K562 (cell line): ENCODE results near the gene B9D2. TPM values are rescaled to one million over a fixed set of nuclear protein-coding genes. Genes with fewer than 3 reads are reported as not detected.

Source experiments
- ATAC-seq: fragments of 200-7000 bp; cut with Tn5 transposase; 3 replicates; pipeline ENCODE4 v1.9.1; 2020; ENCODE audit warnings: moderate library complexity
- BruUV-seq: library from RNA; stranded (reverse); fragments of 400-500 nt; replicated peaks from 2 replicates; lab custom pipeline; 2021; lab: Mats Ljungman, UMichigan
- CTCF ChIA-PET: fragments of 300-600 bp; formaldehyde crosslinking; extraction: SDS; loops from one replicate; lab custom pipeline; 2021; ENCODE audit warnings: low intra/inter-chr PET ratio; lab: Yijun Ruan, JAX
- POLR2A ChIA-PET: fragments of 300-600, 350-650 bp; sonication (Branson Sonifier 250); formaldehyde crosslinking; extraction: SDS; loops from one replicate; lab custom pipeline; 2021; ENCODE audit warnings: antibody characterized with exemption, inconsistent platforms; lab: Yijun Ruan, JAX
- DNase-seq, 4 experiments: peaks; one replicate each; pipeline versions ENCODE4 v3.0.0 to v3.0.0-alpha.2; 2011 to 2018; ENCODE audit warnings: low spot score in 3 of 4, mixed read lengths in 3 of 4; ENCODE audit errors: extremely low read depth in 1 of 4
- FAIRE-seq: peaks from 2 replicates; lab custom pipeline; 2011; peaks lifted over from hg19 to GRCh38; lab: Jason Lieb, UNC
- H2AFZ ChIP-seq: 2 replicates; pipeline ENCODE4 v1.6.0; 2011; ENCODE audit warnings: low read depth, low read length, control low read depth, inconsistent platforms
- H3K27ac ChIP-seq: fragments of 200-600 bp; 3 replicates; pipeline ENCODE4 v1.8.0; 2011; ENCODE audit warnings: low read depth, mild to moderate bottlenecking, control low read depth, inconsistent platforms, low read length, moderate library complexity, mixed read lengths; ENCODE audit errors: extremely low read depth
- H3K27me3 ChIP-seq, 2 experiments: fragments of 300-600 bp in 1 of 2; 2 replicates in 1 of 2; 3 replicates in 1 of 2; pipeline versions ENCODE4 v1.6.0 to v1.8.0; 2011; ENCODE audit warnings: inconsistent platforms in 2 of 2, low read length in 2 of 2, mild to moderate bottlenecking in 1 of 2, mixed read lengths in 1 of 2, moderate library complexity in 1 of 2; ENCODE audit not compliant: control insufficient read depth in 2 of 2, insufficient read depth in 2 of 2
- H3K36me3 ChIP-seq: fragments of 300-600 bp; 3 replicates; pipeline ENCODE4 v1.8.0; 2011; ENCODE audit warnings: mild to moderate bottlenecking, low read length, inconsistent platforms; ENCODE audit not compliant: control insufficient read depth, insufficient read depth
- H3K4me1 ChIP-seq, 2 experiments: fragments of 200-600 bp in 1 of 2; replicated peaks in 1 of 2; 2 replicates in 1 of 2; 3 replicates in 1 of 2; pipeline versions ENCODE4 v1.5.1 to v1.8.0; 2011; ENCODE audit warnings: inconsistent platforms in 2 of 2, low read length in 2 of 2, mild to moderate bottlenecking in 1 of 2, mixed read lengths in 1 of 2, moderate library complexity in 1 of 2; ENCODE audit not compliant: control insufficient read depth in 2 of 2, insufficient read depth in 2 of 2
- H3K4me2 ChIP-seq: 2 replicates; pipeline ENCODE4 v1.6.1; 2011; ENCODE audit warnings: low read length, control low read depth, inconsistent platforms, mixed read lengths; ENCODE audit not compliant: insufficient read depth
- H3K4me3 ChIP-seq: fragments of 200-600 bp; sonication (generic), shearing (Covaris generic); 2 replicates; pipeline ENCODE4 v1.5.1; 2016; ENCODE audit warnings: control low read depth, inconsistent platforms
- H3K79me2 ChIP-seq: fragments of 200-600 bp; 3 replicates; pipeline ENCODE4 v1.8.0; 2011; ENCODE audit warnings: low read length, inconsistent platforms; ENCODE audit not compliant: control insufficient read depth, insufficient read depth
- H3K9ac ChIP-seq, 2 experiments: 2 replicates each; pipeline versions ENCODE4 v1.6.0 to v1.6.1; 2011; ENCODE audit warnings: low read depth in 2 of 2, low read length in 2 of 2, control low read depth in 1 of 2, inconsistent platforms in 1 of 2, mild to moderate bottlenecking in 1 of 2, mixed read lengths in 1 of 2; ENCODE audit not compliant: insufficient read depth in 1 of 2
- H3K9me1 ChIP-seq: one replicate; pipeline ENCODE4 v1.6.0; 2011; ENCODE audit warnings: inconsistent platforms, mild to moderate bottlenecking, low read length, moderate library complexity; ENCODE audit not compliant: control insufficient read depth, insufficient read depth
- H3K9me3 ChIP-seq: replicated peaks from 2 replicates; pipeline ENCODE4 v1.5.1; 2011; ENCODE audit warnings: low read depth, low read length, inconsistent platforms; ENCODE audit not compliant: control insufficient read depth, insufficient read depth
- H4K20me1 ChIP-seq: replicated peaks from 2 replicates; pipeline ENCODE4 v1.6.1; 2011; ENCODE audit warnings: low read length, inconsistent platforms, mixed read lengths; ENCODE audit not compliant: control insufficient read depth, insufficient read depth
- EGR1 ChIP-seq: fragments of 450-650 bp; conservative IDR thresholded peaks from 2 replicates; pipeline ENCODE4 v1.6.1; 2017; ENCODE audit warnings: mild to moderate bottlenecking
- ELF1 ChIP-seq: fragments of 200-800 bp; sonication (Bioruptor generic); IDR thresholded peaks from 2 replicates; pipeline ENCODE4 v1.6.1; 2016; ENCODE audit warnings: missing genetic modification characterization, missing compliant biosample characterization
- ESRRA ChIP-seq: fragments of 450-650 bp; IDR thresholded peaks from 2 replicates; pipeline ENCODE4 v1.6.1; 2014; ENCODE audit warnings: low read depth, mild to moderate bottlenecking, moderate library complexity, borderline replicate concordance
- ETV1 ChIP-seq: fragments of 450-650 bp; conservative IDR thresholded peaks from 2 replicates; pipeline ENCODE4 v1.6.1; 2016; ENCODE audit warnings: missing genetic modification characterization, control low read depth, low read depth, missing compliant biosample characterization
- ETV6 ChIP-seq, 3 experiments: fragments of 150-350 bp in 1 of 3; sonication (generic) in 1 of 3; formaldehyde crosslinking in 1 of 3; IDR thresholded peaks; 2 replicates each; pipeline versions ENCODE4 v1.6.1 to v1.8.0; 2014 to 2022; ENCODE audit warnings: borderline replicate concordance in 2 of 3, low read depth in 2 of 3, antibody characterized with exemption in 1 of 3, low read length in 1 of 3, mild to moderate bottlenecking in 1 of 3, missing genetic modification reagents in 1 of 3
- FOSL1 ChIP-seq: fragments of 200-800 bp; sonication (Bioruptor generic); conservative IDR thresholded peaks from 2 replicates; pipeline ENCODE4 v1.6.1; 2016; ENCODE audit warnings: missing genetic modification characterization, missing compliant biosample characterization
- FOXP4 ChIP-seq: sonication (generic); formaldehyde crosslinking; IDR thresholded peaks from 2 replicates; pipeline ENCODE4 v1.8.0; 2022; ENCODE audit warnings: mild to moderate bottlenecking, missing genetic modification reagents, borderline replicate concordance
- NFRKB ChIP-seq: fragments of 450-650 bp; IDR thresholded peaks from 2 replicates; pipeline ENCODE4 v1.6.1; 2016; ENCODE audit warnings: low read depth
- NUFIP1 ChIP-seq: fragments of 450-650 bp; IDR thresholded peaks from 2 replicates; pipeline ENCODE4 v1.6.1; 2018; ENCODE audit not compliant: partially characterized antibody
- PURB ChIP-seq: sonication (generic); formaldehyde crosslinking; IDR thresholded peaks from 2 replicates; pipeline ENCODE4 v1.9.0; 2021; ENCODE audit warnings: low read depth, mild to moderate bottlenecking, missing genetic modification reagents
- RBM14 ChIP-seq: fragments of 200-400 bp; formaldehyde crosslinking; IDR thresholded peaks from 2 replicates; pipeline ENCODE4 v1.6.1; 2018; ENCODE audit warnings: low read depth, mild to moderate bottlenecking, low read length, moderate library complexity, borderline replicate concordance; ENCODE audit not compliant: insufficient read depth
- SRSF7 ChIP-seq: fragments of 200-400 bp; formaldehyde crosslinking; optimal IDR thresholded peaks from 2 replicates; pipeline ENCODE3; 2017; ENCODE audit warnings: mild to moderate bottlenecking, low read depth, low read length
- SUPT5H ChIP-seq: fragments of 450-650 bp; IDR thresholded peaks from 2 replicates; pipeline ENCODE4 v1.6.1; 2016
- TAL1 ChIP-seq: fragments of 450-650 bp; IDR thresholded peaks from 2 replicates; pipeline ENCODE4 v1.6.1; 2016; ENCODE audit warnings: mild to moderate bottlenecking
- TBL1XR1 ChIP-seq, 2 experiments: IDR thresholded peaks; 2 replicates each; pipeline ENCODE4 v1.6.1; 2012; ENCODE audit warnings: improper control_type of control experiment in 2 of 2, low read length in 2 of 2, mild to moderate bottlenecking in 1 of 2
- TEAD2 ChIP-seq: fragments of 450-650 bp; IDR thresholded peaks from 2 replicates; pipeline ENCODE4 v1.6.1; 2016; ENCODE audit warnings: missing genetic modification characterization, control low read depth, missing compliant biosample characterization
- XRCC3 ChIP-seq: fragments of 450-650 bp; IDR thresholded peaks from 2 replicates; pipeline ENCODE4 v1.6.1; 2017; ENCODE audit warnings: mild to moderate bottlenecking, moderate library complexity
- ZNF311 ChIP-seq: fragments of 250-450 bp; sonication (Bioruptor Pico); IDR thresholded peaks from 2 replicates; pipeline ENCODE4 v1.4.0; 2020; ENCODE audit warnings: mild to moderate bottlenecking, moderate library complexity
- ZNF511 ChIP-seq: sonication (generic); formaldehyde crosslinking; IDR thresholded peaks from 2 replicates; pipeline ENCODE4 v1.8.0; 2022; ENCODE audit warnings: mild to moderate bottlenecking, missing genetic modification reagents
- WGBS: fragments of 100-300 bp; shearing (Covaris generic); methylation state at CpG from one replicate; pipeline ENCODE4 v1.1.6; 2016; ENCODE audit warnings: low coverage, mixed read lengths; ENCODE audit not compliant: insufficient coverage; ENCODE audit errors: missing lambda C conversion rate; 5-methylcytosine and 5-hydroxymethylcytosine counted together
- in situ Hi-C: fragments of 300-500 bp; cut with MboI; formaldehyde crosslinking; loops from 4 replicates; pipeline ENCODE4 v1.15.0; 2018; ENCODE audit warnings: inconsistent platforms, mixed read lengths
- intact Hi-C: fragments of 100-400 bp; cut with micrococcal nuclease; formaldehyde crosslinking; loops from 2 replicates; pipeline ENCODE4 v1.14.2; 2022
- polyA plus RNA-seq, 8 experiments: library from polyadenylated mRNA; depleted of rRNA in 4 of 8; stranded (reverse) in 5 of 8; unstranded in 3 of 8; fragments of >200 nt; fragmentation: Nextera tagmentation in 2 of 8; fragmentation: Illumina TruSeq in 1 of 8; extraction: Ambion mirVana in 2 of 8; extraction: Trizol in 1 of 8; gene quantifications; 2 replicates each; pipeline versions ENCODE4 v1.2.1 to v1.2.3, GENCODE V29; 2011 to 2014; ENCODE audit warnings: inconsistent platforms in 1 of 8, missing spikeins in 1 of 8
- total RNA-seq, 7 experiments: library from RNA; depleted of rRNA in 6 of 7; stranded (reverse); fragments of >200 nt in 6 of 7; fragmentation: Illumina TruSeq in 2 of 7; extraction: Trizol in 2 of 7; gene quantifications; 2 replicates each; pipeline versions ENCODE4 v1.2.1 to v1.2.3, GENCODE V29; 2011 to 2021; ENCODE audit warnings: low replicate concordance in 1 of 7
- TF ChIP-seq, protein P1 (sequence below): sonication (generic); formaldehyde crosslinking; IDR thresholded peaks from 2 replicates; pipeline ENCODE4 v1.8.0; 2022; ENCODE audit warnings: mild to moderate bottlenecking, low read depth, missing genetic modification reagents

B9D2 gene
- total and polyA plus RNA-seq, 9 of the 15 experiments (the other 6 are each of a cell fraction or from before 2014, with no cell fraction given): 0.83 to 6.9 (median 2.8) TPM

DNA sequence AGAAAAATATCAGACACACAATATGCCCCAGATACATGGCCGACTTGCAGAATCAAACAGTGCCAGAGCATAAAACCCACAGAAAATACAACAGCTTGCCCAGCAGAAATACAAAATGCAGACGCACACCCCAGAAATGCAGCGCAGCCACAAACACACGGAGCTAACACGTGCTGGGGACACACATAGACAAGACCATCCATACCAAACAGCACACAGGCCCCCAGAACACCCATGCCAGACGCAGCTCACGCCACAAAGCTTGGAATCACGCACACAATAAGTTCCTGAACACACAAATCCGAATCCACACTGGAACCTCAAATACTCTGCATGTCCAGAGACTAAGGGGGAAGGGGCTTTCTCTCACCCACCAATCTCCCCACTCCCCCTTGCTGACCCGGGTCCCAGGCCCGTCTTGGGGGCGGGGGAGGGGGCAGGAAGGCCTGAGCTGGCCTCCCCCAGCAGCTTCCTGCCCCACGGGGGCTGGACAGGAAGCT, 36.8 kb downstream of the B9D2 start:
- H3K36me3 ChIP-seq: peaks cover 75% of the 10 kb centered on the region
- FAIRE-seq (no peak), DNase-seq (no peak), ATAC-seq (no peak)
- ChIA-PET POLR2A (interaction anchor here (0.6 to 1.4 kb wide), 4 partner anchors 24 to 287 kb away, joined by 3 to 4 read pairs (median 4); no protein-coding TSS in a partner anchor), CTCF (interaction anchor here (0.6 kb wide), 1 partner anchor 123 kb away, joined by 4 read pairs; no protein-coding TSS in a partner anchor)
- H3K9ac ChIP-seq: peak overlapping the region in 1 of 2 experiments; percentile 50; a peak in 1 of 4 replicates
- H3K79me2 ChIP-seq: peaks cover 50% of the 10 kb centered on the region
- intact Hi-C loops (loop anchor here (10.0 kb wide), 1 partner anchor 238 kb away; no protein-coding TSS in a partner anchor), in situ Hi-C loops (no loop called here)
- no peaks in the 10 kb centered on the region for H3K27me3 ChIP-seq
- H2AFZ ChIP-seq: no peak overlapping the region
- no peaks in the 10 kb centered on the region for H3K9me3 ChIP-seq
- 79% methylated on average over 6 of the region's 13 CpGs for WGBS
- peaks cover 9% of the 10 kb centered on the region for H3K9me1 ChIP-seq
- H3K4me3 ChIP-seq: no peak overlapping the region
- H4K20me1 ChIP-seq: peaks cover 3% of the 10 kb centered on the region
- no peak overlapping the region for H3K4me2 ChIP-seq
- BruUV-seq: no TSS peak
- H3K27ac ChIP-seq: peak overlapping the region; percentile 55
- H3K4me1 ChIP-seq: peaks cover 58 to 69% of the 10 kb centered on the region in 2 experiments
- TF ChIP-seq XRCC3 (no peak), FOXP4 (CRISPR knock-in tag) (no peak), ZNF511 (CRISPR knock-in tag) (no peak), TAL1 (no peak), FOSL1 (no peak), ETV1 (tag) (peak; percentile 79), EGR1 (peak; percentile 34; the same call in 1 of the 2 replicates), ELF1 (tag) (no peak), SRSF7 (no peak), TBL1XR1 (IDR thresholded peaks at IDR 0.05; ENCODE audit: low read length in 2 of 2) (no peak), SUPT5H (peak; percentile 36), ESRRA (no peak), NFRKB (no peak), RBM14 (no peak), ETV6 (IDR thresholded peaks at IDR 0.05; ENCODE audit: borderline replicate concordance in 1 of 2, low read depth in 2 of 2, low read length in 1 of 2) (0 out of 4 replicates have a peak, but pooled peaks of 1 of the 2 experiments have one; percentile 7), ETV6 (CRISPR knock-in tag; IDR thresholded peaks at IDR 0.05; ENCODE audit: borderline replicate concordance) (no peak), ZNF311 (no peak), TEAD2 (tag) (no peak), NUFIP1 (no peak), PURB (CRISPR knock-in tag) (no peak)
- TF ChIP-seq, protein P1, sequence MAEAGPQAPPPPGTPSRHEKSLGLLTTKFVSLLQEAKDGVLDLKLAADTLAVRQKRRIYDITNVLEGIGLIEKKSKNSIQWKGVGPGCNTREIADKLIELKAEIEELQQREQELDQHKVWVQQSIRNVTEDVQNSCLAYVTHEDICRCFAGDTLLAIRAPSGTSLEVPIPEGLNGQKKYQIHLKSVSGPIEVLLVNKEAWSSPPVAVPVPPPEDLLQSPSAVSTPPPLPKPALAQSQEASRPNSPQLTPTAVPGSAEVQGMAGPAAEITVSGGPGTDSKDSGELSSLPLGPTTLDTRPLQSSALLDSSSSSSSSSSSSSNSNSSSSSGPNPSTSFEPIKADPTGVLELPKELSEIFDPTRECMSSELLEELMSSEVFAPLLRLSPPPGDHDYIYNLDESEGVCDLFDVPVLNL (CRISPR knock-in tag): no peak
